ENCODE data around the gene CACNB4.

The CACNB4 gene

GRCh38 chr2:151792589-151792988 is 306.3 kb downstream of the CACNB4 start:
- DNase-seq (ENCODE audit: low read depth in 2 of 2, low spot score in 1 of 2) = no peak

GRCh38 chr2:151791545-151791944 is 307.3 kb downstream of the CACNB4 start:
- no peak for DNase-seq (ENCODE audit: low read depth in 2 of 2, low spot score in 1 of 2)

GRCh38 chr2:151790689-151791088 is 308.2 kb downstream of the CACNB4 start:
- no peak for DNase-seq (ENCODE audit: low read depth in 2 of 2, low spot score in 1 of 2)

GRCh38 chr2:151789055-151789834 is 309.6 kb downstream of the CACNB4 start:
- no peak for DNase-seq (ENCODE audit: low read depth in 2 of 2, low spot score in 1 of 2)

GRCh38 chr2:151786483-151786882 is 312.4 kb downstream of the CACNB4 start:
- DNase-seq (ENCODE audit: low read depth in 2 of 2, low spot score in 1 of 2) = no peak

GRCh38 chr2:151786077-151786476 is 312.8 kb downstream of the CACNB4 start:
- no peak for DNase-seq (ENCODE audit: low read depth in 2 of 2, low spot score in 1 of 2)

GRCh38 chr2:151783133-151783520 is 315.7 kb downstream of the CACNB4 start:
- no peak for DNase-seq (ENCODE audit: low read depth in 2 of 2, low spot score in 1 of 2)
